GM12873 (cell line): ENCODE data around the gene GRM4.

Source experiments
- TF ChIP-seq, protein P1 (sequence below): IDR thresholded peaks from 2 replicates; pipeline ENCODE4 v1.5.1; 2012; ENCODE audit warnings: low read depth, mild to moderate bottlenecking, moderate library complexity, low read length, control low read depth; ENCODE audit not compliant: insufficient read depth; ENCODE audit errors: missing control alignments

The GRM4 gene

DNA sequence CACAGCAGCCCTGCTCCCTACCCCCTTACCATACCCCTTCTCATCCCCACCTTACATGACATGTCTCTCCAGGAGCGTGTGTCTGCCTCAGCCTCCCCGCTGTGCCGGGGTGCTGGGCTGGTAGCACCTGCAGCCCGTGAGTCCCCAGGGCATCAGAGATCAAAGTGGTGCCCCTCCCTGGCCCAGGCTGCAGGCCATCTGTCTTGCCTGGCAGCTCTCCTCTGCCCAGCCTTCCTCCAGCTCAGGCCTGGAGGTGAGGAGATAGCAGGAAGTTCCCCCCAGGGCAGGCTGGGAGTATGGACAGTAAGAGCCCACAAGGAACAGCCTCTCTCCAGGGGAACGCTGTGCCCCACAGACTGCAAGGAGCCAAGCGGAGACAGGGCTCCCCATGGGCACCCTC lies 35.3 kb downstream of the GRM4 start:
- TF ChIP-seq, protein P1, sequence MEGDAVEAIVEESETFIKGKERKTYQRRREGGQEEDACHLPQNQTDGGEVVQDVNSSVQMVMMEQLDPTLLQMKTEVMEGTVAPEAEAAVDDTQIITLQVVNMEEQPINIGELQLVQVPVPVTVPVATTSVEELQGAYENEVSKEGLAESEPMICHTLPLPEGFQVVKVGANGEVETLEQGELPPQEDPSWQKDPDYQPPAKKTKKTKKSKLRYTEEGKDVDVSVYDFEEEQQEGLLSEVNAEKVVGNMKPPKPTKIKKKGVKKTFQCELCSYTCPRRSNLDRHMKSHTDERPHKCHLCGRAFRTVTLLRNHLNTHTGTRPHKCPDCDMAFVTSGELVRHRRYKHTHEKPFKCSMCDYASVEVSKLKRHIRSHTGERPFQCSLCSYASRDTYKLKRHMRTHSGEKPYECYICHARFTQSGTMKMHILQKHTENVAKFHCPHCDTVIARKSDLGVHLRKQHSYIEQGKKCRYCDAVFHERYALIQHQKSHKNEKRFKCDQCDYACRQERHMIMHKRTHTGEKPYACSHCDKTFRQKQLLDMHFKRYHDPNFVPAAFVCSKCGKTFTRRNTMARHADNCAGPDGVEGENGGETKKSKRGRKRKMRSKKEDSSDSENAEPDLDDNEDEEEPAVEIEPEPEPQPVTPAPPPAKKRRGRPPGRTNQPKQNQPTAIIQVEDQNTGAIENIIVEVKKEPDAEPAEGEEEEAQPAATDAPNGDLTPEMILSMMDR: no peak

GRCh38 chr6:34108176-34108575 lies 37.7 kb downstream of the GRM4 start:
- TF ChIP-seq, protein P1: no peak

- TF ChIP-seq, protein P1: no peak
Observed at GRCh38 chr6:34106900-34107299, 39.0 kb downstream of the GRM4 start.

DNA sequence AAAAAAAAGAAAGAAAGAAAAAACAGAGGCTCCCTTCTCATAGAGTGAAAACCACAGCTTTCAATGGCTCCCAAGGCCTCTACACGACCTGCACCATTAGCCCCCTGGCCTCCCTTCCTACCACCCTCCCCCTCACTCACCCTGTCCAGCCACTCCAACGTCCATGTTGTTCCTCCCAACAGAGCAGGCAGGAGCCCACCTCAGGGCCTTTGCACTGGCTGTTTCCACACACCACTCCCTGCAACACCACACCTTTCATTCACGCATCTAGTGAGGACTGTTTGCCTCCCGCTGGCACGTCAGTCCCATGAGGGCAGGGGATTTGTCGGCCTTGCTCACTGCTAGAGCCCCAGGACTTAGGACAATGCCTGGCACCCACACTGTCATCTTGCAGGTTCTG lies 39.5 kb downstream of the GRM4 start:
- TF ChIP-seq, protein P1: no peak

GRCh38 chr6:34104628-34105027 lies 41.3 kb downstream of the GRM4 start:
- TF ChIP-seq, protein P1: no peak

GRCh38 chr6:34104186-34104585 lies 41.7 kb downstream of the GRM4 start:
- TF ChIP-seq, protein P1: no peak

DNA sequence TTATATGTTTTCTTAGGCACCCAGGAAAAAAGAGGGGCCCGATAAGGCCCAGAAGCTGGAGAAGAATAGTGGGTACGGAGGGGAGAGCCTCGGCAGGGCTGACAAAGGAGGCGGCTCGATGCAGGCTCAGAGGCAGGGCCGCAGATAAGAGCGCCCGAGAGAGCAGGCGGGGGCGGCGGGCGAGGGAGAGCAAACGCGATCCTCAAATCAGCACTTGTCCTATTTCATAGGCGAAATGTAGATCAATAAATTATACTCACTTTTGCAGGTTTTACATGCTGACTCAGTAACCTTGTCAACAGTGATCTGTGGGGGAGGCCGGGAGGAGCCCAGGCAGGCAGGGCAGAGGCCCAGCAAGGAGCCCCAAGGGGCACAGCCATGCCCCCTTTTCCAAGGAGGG lies 42.6 kb downstream of the GRM4 start:
- TF ChIP-seq, protein P1: no peak
